ENCODE results near the gene LAMA2.

LAMA2 gene

DNA sequence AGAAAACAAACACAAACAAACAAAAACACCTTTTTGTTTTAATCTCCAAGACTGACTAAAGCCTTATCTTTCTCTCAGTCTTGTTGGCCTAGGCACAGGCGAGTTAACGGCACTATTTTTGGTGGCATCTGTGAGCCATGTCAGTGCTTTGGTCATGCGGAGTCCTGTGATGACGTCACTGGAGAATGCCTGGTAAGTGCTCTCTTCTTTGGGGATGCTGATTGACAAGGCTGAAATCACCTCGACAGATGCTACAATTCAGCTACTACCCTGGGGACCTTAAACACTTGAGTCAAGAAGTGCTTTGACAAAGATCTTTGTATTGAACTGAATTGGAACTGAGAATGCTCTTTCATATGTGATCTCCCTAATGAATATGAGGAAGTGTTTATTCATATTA lies 384.1 kb downstream of the LAMA2 start:
- no peaks in the 10 kb centered on the region for H3K9me3 ChIP-seq (ENCODE audit: insufficient read depth, low read depth, low read length)
- H3K4me1 ChIP-seq (ENCODE audit: insufficient read depth, low read length, poor library complexity, severe bottlenecking): no peaks in the 10 kb centered on the region

DNA sequence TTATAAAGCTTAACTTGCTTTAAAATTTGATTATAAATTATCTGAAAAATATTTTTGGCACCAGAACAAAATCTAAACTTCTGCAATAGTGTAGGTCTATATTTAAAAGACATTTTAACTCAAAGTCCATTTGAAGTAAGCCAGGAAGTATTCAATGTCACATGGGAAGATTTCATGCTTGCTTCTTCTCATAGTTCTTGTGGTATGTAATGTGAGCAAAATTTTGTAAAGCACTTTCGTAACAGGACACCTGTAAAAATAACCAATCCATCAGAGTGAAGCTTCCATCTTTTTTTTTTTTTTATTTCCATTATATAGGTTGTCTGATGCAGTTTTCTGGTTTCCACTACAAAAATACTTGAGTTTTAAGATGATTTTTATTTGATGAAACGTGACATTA lies 386.1 kb downstream of the LAMA2 start:
- Histone ChIP-seq H3K27me3 (ENCODE audit: insufficient read depth, low read length, poor library complexity, severe bottlenecking) (no peaks in the 10 kb centered on the region), H3K9me3 (ENCODE audit: insufficient read depth, low read depth, low read length) (no peaks in the 10 kb centered on the region), H3K36me3 (ENCODE audit: insufficient read depth, low read length) (no peaks in the 10 kb centered on the region), H3K4me1 (ENCODE audit: insufficient read depth, low read length, poor library complexity, severe bottlenecking) (no peaks in the 10 kb centered on the region), H3K79me2 (ENCODE audit: insufficient read depth, low read length) (no peaks in the 10 kb centered on the region), H2AFZ (ENCODE audit: low read length) (no peak overlapping the region), H3K4me2 (ENCODE audit: low read depth, low read length, poor library complexity, severe bottlenecking) (no peak overlapping the region), H4K20me1 (ENCODE audit: insufficient read depth, low read length, poor library complexity, severe bottlenecking) (no peaks in the 10 kb centered on the region), H3K9ac (ENCODE audit: low read depth, low read length, poor library complexity, severe bottlenecking) (no peak overlapping the region), H3F3A (ENCODE audit: low read depth) (no peaks in the 10 kb centered on the region), H3K4me3 (ENCODE audit: low read length, poor library complexity, severe bottlenecking) (no peak overlapping the region), H3K9me2 (replicated peaks; ENCODE audit: low read depth, low read length) (no peaks in the 10 kb centered on the region)
- no peak for TF ChIP-seq EZH2phosphoT487 (IDR thresholded peaks at IDR 0.05; ENCODE audit: borderline replicate concordance)
- TF ChIP-seq, protein P1, sequence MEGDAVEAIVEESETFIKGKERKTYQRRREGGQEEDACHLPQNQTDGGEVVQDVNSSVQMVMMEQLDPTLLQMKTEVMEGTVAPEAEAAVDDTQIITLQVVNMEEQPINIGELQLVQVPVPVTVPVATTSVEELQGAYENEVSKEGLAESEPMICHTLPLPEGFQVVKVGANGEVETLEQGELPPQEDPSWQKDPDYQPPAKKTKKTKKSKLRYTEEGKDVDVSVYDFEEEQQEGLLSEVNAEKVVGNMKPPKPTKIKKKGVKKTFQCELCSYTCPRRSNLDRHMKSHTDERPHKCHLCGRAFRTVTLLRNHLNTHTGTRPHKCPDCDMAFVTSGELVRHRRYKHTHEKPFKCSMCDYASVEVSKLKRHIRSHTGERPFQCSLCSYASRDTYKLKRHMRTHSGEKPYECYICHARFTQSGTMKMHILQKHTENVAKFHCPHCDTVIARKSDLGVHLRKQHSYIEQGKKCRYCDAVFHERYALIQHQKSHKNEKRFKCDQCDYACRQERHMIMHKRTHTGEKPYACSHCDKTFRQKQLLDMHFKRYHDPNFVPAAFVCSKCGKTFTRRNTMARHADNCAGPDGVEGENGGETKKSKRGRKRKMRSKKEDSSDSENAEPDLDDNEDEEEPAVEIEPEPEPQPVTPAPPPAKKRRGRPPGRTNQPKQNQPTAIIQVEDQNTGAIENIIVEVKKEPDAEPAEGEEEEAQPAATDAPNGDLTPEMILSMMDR (conservative IDR thresholded peaks at IDR 0.05; ENCODE audit: low read length): no peak

More for the DNA sequence above, 384.1 kb downstream of the LAMA2 start:
- H3K9ac ChIP-seq (ENCODE audit: low read depth, low read length, poor library complexity, severe bottlenecking): no peak overlapping the region
- no peak overlapping the region for H3K4me3 ChIP-seq (ENCODE audit: low read length, poor library complexity, severe bottlenecking)
- H4K20me1 ChIP-seq (ENCODE audit: insufficient read depth, low read length, poor library complexity, severe bottlenecking): no peaks in the 10 kb centered on the region
- H3K36me3 ChIP-seq (ENCODE audit: insufficient read depth, low read length): no peaks in the 10 kb centered on the region
- TF ChIP-seq EZH2phosphoT487 (IDR thresholded peaks at IDR 0.05; ENCODE audit: borderline replicate concordance): no peak
- TF ChIP-seq, protein P1 (conservative IDR thresholded peaks at IDR 0.05; ENCODE audit: low read length): no peak
- H3K4me2 ChIP-seq (ENCODE audit: low read depth, low read length, poor library complexity, severe bottlenecking): no peak overlapping the region
- no peak overlapping the region for H2AFZ ChIP-seq (ENCODE audit: low read length)
- no peaks in the 10 kb centered on the region for H3K27me3 ChIP-seq (ENCODE audit: insufficient read depth, low read length, poor library complexity, severe bottlenecking)
- H3F3A ChIP-seq (ENCODE audit: low read depth): no peaks in the 10 kb centered on the region
- H3K9me2 ChIP-seq (replicated peaks; ENCODE audit: low read depth, low read length): no peaks in the 10 kb centered on the region
- no peaks in the 10 kb centered on the region for H3K79me2 ChIP-seq (ENCODE audit: insufficient read depth, low read length)

DNA sequence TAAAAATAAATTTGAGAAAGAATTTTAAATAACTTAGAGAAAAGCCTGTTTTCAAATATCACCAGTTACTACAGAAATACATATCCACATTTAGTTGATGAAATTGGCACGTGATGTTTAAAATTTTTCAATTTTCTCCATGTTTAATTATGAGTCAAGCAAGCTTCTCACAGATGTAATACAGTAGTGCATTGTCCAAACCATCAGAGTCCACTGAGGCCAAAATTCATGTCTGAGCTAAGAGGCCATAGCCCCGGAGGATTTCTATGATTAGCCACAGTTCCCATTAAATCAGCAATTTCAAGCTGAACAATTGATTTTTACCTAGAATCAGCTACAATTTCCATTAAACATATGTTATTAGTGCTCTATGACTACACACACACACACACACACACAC lies 387.0 kb downstream of the LAMA2 start:
- no peaks in the 10 kb centered on the region for H3K4me1 ChIP-seq (ENCODE audit: insufficient read depth, low read length, poor library complexity, severe bottlenecking)
- H3K9me2 ChIP-seq (replicated peaks; ENCODE audit: low read depth, low read length): no peaks in the 10 kb centered on the region
- TF ChIP-seq EZH2phosphoT487 (IDR thresholded peaks at IDR 0.05; ENCODE audit: borderline replicate concordance): no peak
- TF ChIP-seq, protein P1 (conservative IDR thresholded peaks at IDR 0.05; ENCODE audit: low read length): no peak
- H3F3A ChIP-seq (ENCODE audit: low read depth): no peaks in the 10 kb centered on the region
- no peak overlapping the region for H3K9ac ChIP-seq (ENCODE audit: low read depth, low read length, poor library complexity, severe bottlenecking)
- no peak overlapping the region for H3K4me2 ChIP-seq (ENCODE audit: low read depth, low read length, poor library complexity, severe bottlenecking)
- no peaks in the 10 kb centered on the region for H3K9me3 ChIP-seq (ENCODE audit: insufficient read depth, low read depth, low read length)
- no peaks in the 10 kb centered on the region for H3K79me2 ChIP-seq (ENCODE audit: insufficient read depth, low read length)
- H4K20me1 ChIP-seq (ENCODE audit: insufficient read depth, low read length, poor library complexity, severe bottlenecking): no peaks in the 10 kb centered on the region
- H3K27me3 ChIP-seq (ENCODE audit: insufficient read depth, low read length, poor library complexity, severe bottlenecking): no peaks in the 10 kb centered on the region
- no peak overlapping the region for H3K4me3 ChIP-seq (ENCODE audit: low read length, poor library complexity, severe bottlenecking)
- H3K36me3 ChIP-seq (ENCODE audit: insufficient read depth, low read length): no peaks in the 10 kb centered on the region
- H2AFZ ChIP-seq (ENCODE audit: low read length): no peak overlapping the region
